K562 (cell line): ENCODE measurements around the gene ATP10B. TPM values are rescaled to one million over a fixed set of nuclear protein-coding genes. Genes with fewer than 3 reads are reported as not detected.
A peak's percentile ranks its signal among the peaks of the same experiment; 100 is the strongest.

ENCODE experiments used
- ATAC-seq: fragments of 200-7000 bp; cut with Tn5 transposase; 3 replicates; pipeline ENCODE4 v1.9.1; 2020; ENCODE audit warnings: moderate library complexity
- BruUV-seq: library from RNA; stranded (reverse); fragments of 400-500 nt; replicated peaks from 2 replicates; lab custom pipeline; 2021; lab: Mats Ljungman, UMichigan
- CTCF ChIA-PET: fragments of 300-600 bp; formaldehyde crosslinking; extraction: SDS; loops from one replicate; lab custom pipeline; 2021; ENCODE audit warnings: low intra/inter-chr PET ratio; lab: Yijun Ruan, JAX
- POLR2A ChIA-PET: fragments of 300-600, 350-650 bp; sonication (Branson Sonifier 250); formaldehyde crosslinking; extraction: SDS; loops from one replicate; lab custom pipeline; 2021; ENCODE audit warnings: antibody characterized with exemption, inconsistent platforms; lab: Yijun Ruan, JAX
- DNase-seq, 4 experiments: peaks; one replicate each; pipeline versions ENCODE4 v3.0.0 to v3.0.0-alpha.2; 2011 to 2018; ENCODE audit warnings: low spot score in 3 of 4, mixed read lengths in 3 of 4; ENCODE audit errors: extremely low read depth in 1 of 4
- FAIRE-seq: peaks from 2 replicates; lab custom pipeline; 2011; peaks lifted over from hg19 to GRCh38; lab: Jason Lieb, UNC
- H2AFZ ChIP-seq: 2 replicates; pipeline ENCODE4 v1.6.0; 2011; ENCODE audit warnings: low read depth, low read length, control low read depth, inconsistent platforms
- H3K27ac ChIP-seq: fragments of 200-600 bp; 3 replicates; pipeline ENCODE4 v1.8.0; 2011; ENCODE audit warnings: low read depth, mild to moderate bottlenecking, control low read depth, inconsistent platforms, low read length, moderate library complexity, mixed read lengths; ENCODE audit errors: extremely low read depth
- H3K27me3 ChIP-seq, 2 experiments: fragments of 300-600 bp in 1 of 2; 2 replicates in 1 of 2; 3 replicates in 1 of 2; pipeline versions ENCODE4 v1.6.0 to v1.8.0; 2011; ENCODE audit warnings: inconsistent platforms in 2 of 2, low read length in 2 of 2, mild to moderate bottlenecking in 1 of 2, mixed read lengths in 1 of 2, moderate library complexity in 1 of 2; ENCODE audit not compliant: control insufficient read depth in 2 of 2, insufficient read depth in 2 of 2
- H3K36me3 ChIP-seq: fragments of 300-600 bp; 3 replicates; pipeline ENCODE4 v1.8.0; 2011; ENCODE audit warnings: mild to moderate bottlenecking, low read length, inconsistent platforms; ENCODE audit not compliant: control insufficient read depth, insufficient read depth
- H3K4me1 ChIP-seq, 2 experiments: fragments of 200-600 bp in 1 of 2; replicated peaks in 1 of 2; 2 replicates in 1 of 2; 3 replicates in 1 of 2; pipeline versions ENCODE4 v1.5.1 to v1.8.0; 2011; ENCODE audit warnings: inconsistent platforms in 2 of 2, low read length in 2 of 2, mild to moderate bottlenecking in 1 of 2, mixed read lengths in 1 of 2, moderate library complexity in 1 of 2; ENCODE audit not compliant: control insufficient read depth in 2 of 2, insufficient read depth in 2 of 2
- H3K4me2 ChIP-seq: 2 replicates; pipeline ENCODE4 v1.6.1; 2011; ENCODE audit warnings: low read length, control low read depth, inconsistent platforms, mixed read lengths; ENCODE audit not compliant: insufficient read depth
- H3K4me3 ChIP-seq: fragments of 200-600 bp; sonication (generic), shearing (Covaris generic); 2 replicates; pipeline ENCODE4 v1.5.1; 2016; ENCODE audit warnings: control low read depth, inconsistent platforms
- H3K79me2 ChIP-seq: fragments of 200-600 bp; 3 replicates; pipeline ENCODE4 v1.8.0; 2011; ENCODE audit warnings: low read length, inconsistent platforms; ENCODE audit not compliant: control insufficient read depth, insufficient read depth
- H3K9ac ChIP-seq, 2 experiments: 2 replicates each; pipeline versions ENCODE4 v1.6.0 to v1.6.1; 2011; ENCODE audit warnings: low read depth in 2 of 2, low read length in 2 of 2, control low read depth in 1 of 2, inconsistent platforms in 1 of 2, mild to moderate bottlenecking in 1 of 2, mixed read lengths in 1 of 2; ENCODE audit not compliant: insufficient read depth in 1 of 2
- H3K9me1 ChIP-seq: one replicate; pipeline ENCODE4 v1.6.0; 2011; ENCODE audit warnings: inconsistent platforms, mild to moderate bottlenecking, low read length, moderate library complexity; ENCODE audit not compliant: control insufficient read depth, insufficient read depth
- H3K9me3 ChIP-seq: replicated peaks from 2 replicates; pipeline ENCODE4 v1.5.1; 2011; ENCODE audit warnings: low read depth, low read length, inconsistent platforms; ENCODE audit not compliant: control insufficient read depth, insufficient read depth
- H4K20me1 ChIP-seq: replicated peaks from 2 replicates; pipeline ENCODE4 v1.6.1; 2011; ENCODE audit warnings: low read length, inconsistent platforms, mixed read lengths; ENCODE audit not compliant: control insufficient read depth, insufficient read depth
- CEBPG ChIP-seq, 3 experiments: fragments of 200-800 bp in 1 of 3; sonication (Bioruptor generic) in 1 of 3; sonication (generic) in 1 of 3; formaldehyde crosslinking in 1 of 3; IDR thresholded peaks in 2 of 3; conservative IDR thresholded peaks in 1 of 3; 2 replicates each; pipeline versions ENCODE4 v1.6.1 to v1.8.0; 2016 to 2022; ENCODE audit warnings: missing compliant biosample characterization in 2 of 3, missing genetic modification characterization in 2 of 3, mild to moderate bottlenecking in 1 of 3, missing genetic modification reagents in 1 of 3
- MBD1 ChIP-seq: fragments of 250-450 bp; sonication (Bioruptor Pico); IDR thresholded peaks from 2 replicates; pipeline ENCODE4 v1.8.0; 2022; ENCODE audit warnings: inconsistent platforms
- PCBP2 ChIP-seq: fragments of 200-400 bp; formaldehyde crosslinking; IDR thresholded peaks from 2 replicates; pipeline ENCODE4 v1.6.1; 2018; ENCODE audit warnings: low read length, low read depth, mild to moderate bottlenecking, moderate library complexity; ENCODE audit not compliant: poor library complexity, severe bottlenecking
- RBFOX2 ChIP-seq: fragments of 200-400 bp; formaldehyde crosslinking; IDR thresholded peaks from 2 replicates; pipeline ENCODE4 v1.6.1; 2017; ENCODE audit warnings: low read depth, mild to moderate bottlenecking, low read length, moderate library complexity
- TARDBP ChIP-seq: fragments of 450-650 bp; IDR thresholded peaks from 2 replicates; pipeline ENCODE4 v1.6.1; 2016
- THAP7 ChIP-seq: fragments of 250-450 bp; sonication (Bioruptor Pico); IDR thresholded peaks from 2 replicates; pipeline ENCODE4 v1.5.0; 2021
- ZNF143 ChIP-seq: sonication (generic); formaldehyde crosslinking; IDR thresholded peaks from 2 replicates; pipeline ENCODE4 v1.9.0; 2022; ENCODE audit warnings: mild to moderate bottlenecking, missing genetic modification reagents
- ZNF77 ChIP-seq: fragments of 250-450 bp; sonication (Bioruptor Pico); IDR thresholded peaks from 2 replicates; pipeline ENCODE4 v1.5.0; 2020
- WGBS: fragments of 100-300 bp; shearing (Covaris generic); methylation state at CpG from one replicate; pipeline ENCODE4 v1.1.6; 2016; ENCODE audit warnings: low coverage, mixed read lengths; ENCODE audit not compliant: insufficient coverage; ENCODE audit errors: missing lambda C conversion rate; 5-methylcytosine and 5-hydroxymethylcytosine counted together
- in situ Hi-C: fragments of 300-500 bp; cut with MboI; formaldehyde crosslinking; loops from 4 replicates; pipeline ENCODE4 v1.15.0; 2018; ENCODE audit warnings: inconsistent platforms, mixed read lengths
- intact Hi-C: fragments of 100-400 bp; cut with micrococcal nuclease; formaldehyde crosslinking; loops from 2 replicates; pipeline ENCODE4 v1.14.2; 2022
- polyA plus RNA-seq, 8 experiments: library from polyadenylated mRNA; depleted of rRNA in 4 of 8; stranded (reverse) in 5 of 8; unstranded in 3 of 8; fragments of >200 nt; fragmentation: Nextera tagmentation in 2 of 8; fragmentation: Illumina TruSeq in 1 of 8; extraction: Ambion mirVana in 2 of 8; extraction: Trizol in 1 of 8; gene quantifications; 2 replicates each; pipeline versions ENCODE4 v1.2.1 to v1.2.3, GENCODE V29; 2011 to 2014; ENCODE audit warnings: inconsistent platforms in 1 of 8, missing spikeins in 1 of 8
- total RNA-seq, 7 experiments: library from RNA; depleted of rRNA in 6 of 7; stranded (reverse); fragments of >200 nt in 6 of 7; fragmentation: Illumina TruSeq in 2 of 7; extraction: Trizol in 2 of 7; gene quantifications; 2 replicates each; pipeline versions ENCODE4 v1.2.1 to v1.2.3, GENCODE V29; 2011 to 2021; ENCODE audit warnings: low replicate concordance in 1 of 7
- TF ChIP-seq, protein P1 (sequence below): fragments of 250-450 bp; sonication (Bioruptor Pico); IDR thresholded peaks from 2 replicates; pipeline ENCODE4 v1.9.0; 2021; ENCODE audit warnings: mild to moderate bottlenecking, inconsistent platforms

Gene ATP10B
- total and polyA plus RNA-seq, 9 of the 15 experiments (the other 6 are each of a cell fraction or from before 2014, with no cell fraction given), result 0.04 TPM; not detected in 8

- FAIRE-seq, result no peak
- in situ Hi-C loops, result no loop called here
- Histone ChIP-seq H3K9me3 (no peaks in the 10 kb centered on the region), H3K36me3 (no peaks in the 10 kb centered on the region), H4K20me1 (no peaks in the 10 kb centered on the region), H3K27ac (no peak overlapping the region), H3K27me3 (no peaks in the 10 kb centered on the region), H3K4me3 (no peak overlapping the region), H3K9me1 (no peaks in the 10 kb centered on the region), H2AFZ (no peak overlapping the region), H3K9ac (no peak overlapping the region), H3K4me2 (no peak overlapping the region), H3K79me2 (no peaks in the 10 kb centered on the region), H3K4me1 (no peaks in the 10 kb centered on the region)
- TF ChIP-seq CEBPG (CRISPR knock-in tag; IDR thresholded peaks at IDR 0.05) (no peak), CEBPG (tag; conservative IDR thresholded peaks at IDR 0.05 in 1 of 2, IDR thresholded peaks at IDR 0.05 in 1 of 2) (peak in 1 of 2 experiments; percentile 56; a peak in 1 of 4 replicates), PCBP2 (no peak)
- ATAC-seq, result no peak
- CTCF ChIA-PET, result no interaction called here
- BruUV-seq, result no TSS peak
- intact Hi-C loops, result no loop called here
- no peak for DNase-seq
- WGBS, result 0% methylated on average over 2 of the region's 2 CpGs
- POLR2A ChIA-PET, result no interaction called here
Measured at GRCh38 chr5:160702311-160702803, 149.7 kb downstream of the ATP10B start.

DNA sequence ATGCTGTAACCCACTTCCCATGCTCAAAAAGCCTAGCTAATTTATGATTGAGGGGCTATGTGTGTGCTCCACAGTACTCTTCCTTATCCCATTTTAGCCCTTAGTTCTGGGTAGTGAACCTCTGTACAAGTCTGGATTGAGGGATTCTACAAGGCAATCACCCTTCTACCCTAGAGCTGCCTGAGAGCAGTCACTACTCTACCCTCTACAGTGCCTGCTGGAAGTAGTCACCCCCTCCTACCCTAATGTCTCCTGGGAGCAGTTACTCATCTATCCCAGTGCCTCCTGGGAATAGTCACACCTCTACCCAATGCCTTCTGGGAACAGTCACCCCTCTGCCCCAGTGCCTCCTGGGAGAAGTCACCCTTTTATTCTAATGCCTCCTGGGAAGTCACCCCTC is 150.6 kb downstream of the ATP10B start:
- in situ Hi-C loops (no loop called here), intact Hi-C loops (no loop called here)
- POLR2A ChIA-PET, result interaction anchor here (0.5 kb wide), 1 partner anchor 1071 kb away, joined by 3 read pairs; no protein-coding TSS in a partner anchor
- CTCF ChIA-PET, result no interaction called here
- H4K20me1 ChIP-seq, result no peaks in the 10 kb centered on the region
- H3K9ac ChIP-seq, result no peak overlapping the region
- ATAC-seq (no peak), FAIRE-seq (no peak), DNase-seq (no peak)
- no peaks in the 10 kb centered on the region for H3K9me3 ChIP-seq
- H3K27ac ChIP-seq, result no peak overlapping the region
- no peaks in the 10 kb centered on the region for H3K9me1 ChIP-seq
- no peak overlapping the region for H2AFZ ChIP-seq
- BruUV-seq, result no TSS peak
- H3K79me2 ChIP-seq, result no peaks in the 10 kb centered on the region
- H3K4me1 ChIP-seq, result no peaks in the 10 kb centered on the region
- H3K4me3 ChIP-seq, result no peak overlapping the region
- no peak overlapping the region for H3K4me2 ChIP-seq
- no peaks in the 10 kb centered on the region for H3K36me3 ChIP-seq
- no peaks in the 10 kb centered on the region for H3K27me3 ChIP-seq
- TF ChIP-seq MBD1 (CRISPR knock-in tag) (no peak), THAP7 (CRISPR knock-in tag) (no peak), ZNF77 (no peak), RBFOX2 (no peak), TARDBP (no peak), ZNF143 (no peak)
- TF ChIP-seq, protein P1, sequence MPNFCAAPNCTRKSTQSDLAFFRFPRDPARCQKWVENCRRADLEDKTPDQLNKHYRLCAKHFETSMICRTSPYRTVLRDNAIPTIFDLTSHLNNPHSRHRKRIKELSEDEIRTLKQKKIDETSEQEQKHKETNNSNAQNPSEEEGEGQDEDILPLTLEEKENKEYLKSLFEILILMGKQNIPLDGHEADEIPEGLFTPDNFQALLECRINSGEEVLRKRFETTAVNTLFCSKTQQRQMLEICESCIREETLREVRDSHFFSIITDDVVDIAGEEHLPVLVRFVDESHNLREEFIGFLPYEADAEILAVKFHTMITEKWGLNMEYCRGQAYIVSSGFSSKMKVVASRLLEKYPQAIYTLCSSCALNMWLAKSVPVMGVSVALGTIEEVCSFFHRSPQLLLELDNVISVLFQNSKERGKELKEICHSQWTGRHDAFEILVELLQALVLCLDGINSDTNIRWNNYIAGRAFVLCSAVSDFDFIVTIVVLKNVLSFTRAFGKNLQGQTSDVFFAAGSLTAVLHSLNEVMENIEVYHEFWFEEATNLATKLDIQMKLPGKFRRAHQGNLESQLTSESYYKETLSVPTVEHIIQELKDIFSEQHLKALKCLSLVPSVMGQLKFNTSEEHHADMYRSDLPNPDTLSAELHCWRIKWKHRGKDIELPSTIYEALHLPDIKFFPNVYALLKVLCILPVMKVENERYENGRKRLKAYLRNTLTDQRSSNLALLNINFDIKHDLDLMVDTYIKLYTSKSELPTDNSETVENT (CRISPR knock-in tag), result no peak
